DOHH2 (cell line): ENCODE results near the gene JCAD.

Experiments used
- CTCF ChIP-seq: fragments of 200-600 bp; sonication (generic); IDR thresholded peaks from one replicate; pipeline ENCODE4 v1.5.1; 2014; ENCODE audit warnings: antibody characterized with exemption, mild to moderate bottlenecking, low read depth, low read length; ENCODE audit not compliant: poor library complexity, severe bottlenecking
- EZH2phosphoT487 ChIP-seq: fragments of 200-600 bp; sonication (generic); IDR thresholded peaks from 2 replicates; pipeline ENCODE4 v1.6.1; 2017; ENCODE audit warnings: borderline replicate concordance, mild to moderate bottlenecking, antibody characterized with exemption, low read length, moderate library complexity, mixed read lengths

- TF ChIP-seq CTCF (no peak), EZH2phosphoT487 (no peak)
These were observed 44.9 kb downstream of the JCAD start for GRCh38 chr10:30014511-30014910.
